AG10803 (cell line): ENCODE data around the gene ME3.

Experiments used
- DNase-seq: peaks from one replicate; pipeline ENCODE4 v3.0.0; 2010; ENCODE audit warnings: low read depth
- H3K4me3 ChIP-seq: 2 replicates; pipeline ENCODE4 v1.5.1; 2011; ENCODE audit warnings: mild to moderate bottlenecking, low read length, control low read depth
- CTCF ChIP-seq: conservative IDR thresholded peaks from 2 replicates; pipeline ENCODE4 v1.5.1; 2011; ENCODE audit warnings: mild to moderate bottlenecking, low read length, control low read depth, inconsistent platforms

Gene ME3

GRCh38 chr11:86596861-86597586 is 75.4 kb downstream of the ME3 start:
- peak; percentile 52 for DNase-seq
- no peak for TF ChIP-seq CTCF
- no peak overlapping the region for H3K4me3 ChIP-seq

GRCh38 chr11:86595955-86596354 is 76.5 kb downstream of the ME3 start:
- no peak for TF ChIP-seq CTCF
- no peak overlapping the region for H3K4me3 ChIP-seq
- DNase-seq = no peak

- no peak for DNase-seq
- H3K4me3 ChIP-seq = no peak overlapping the region
- TF ChIP-seq CTCF = no peak
Observed at GRCh38 chr11:86595451-86595850, 77.0 kb downstream of the ME3 start.

- TF ChIP-seq CTCF = no peak
- DNase-seq = no peak
- no peak overlapping the region for H3K4me3 ChIP-seq
Observed at GRCh38 chr11:86594746-86595145, 77.7 kb downstream of the ME3 start.

GRCh38 chr11:86593833-86594232 is 78.6 kb downstream of the ME3 start:
- no peak overlapping the region for H3K4me3 ChIP-seq
- no peak for TF ChIP-seq CTCF
- no peak for DNase-seq

GRCh38 chr11:86592659-86593451 is 79.6 kb downstream of the ME3 start:
- peak; percentile 52 for DNase-seq
- no peak overlapping the region for H3K4me3 ChIP-seq
- no peak for TF ChIP-seq CTCF
